HG02571 (cell line): ENCODE data around the gene CTNNA3.
"Not testable (repeated sequence)": the region's sequence is repeated elsewhere in the genome, so short reads cannot be mapped to it uniquely, and the experiment has no call there.

Experiments
- ATAC-seq: cut with Tn5 transposase; IDR thresholded peaks from one replicate; pipeline ENCODE4 v1.9.1; 2021; ENCODE audit warnings: mild to moderate bottlenecking, moderate library complexity; ENCODE audit not compliant: unreplicated experiment

CTNNA3 gene

DNA sequence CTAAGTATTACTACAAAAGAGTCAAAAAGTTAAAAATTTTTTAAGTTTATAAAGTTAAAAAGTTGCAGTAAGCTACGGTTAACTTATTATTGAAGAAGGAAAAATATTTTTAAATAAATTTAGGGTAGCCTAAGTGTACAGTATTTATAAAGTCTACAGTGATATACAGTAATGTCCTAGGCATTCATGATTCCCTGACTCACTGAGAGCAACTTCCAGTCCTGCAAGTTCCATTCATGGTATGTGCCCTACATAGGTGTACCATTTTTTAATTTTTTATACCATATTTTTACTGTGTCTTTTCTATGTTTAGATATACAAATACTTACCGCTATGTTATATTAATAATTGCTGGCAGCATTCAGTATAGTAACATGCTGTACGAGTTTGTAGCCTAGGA is 92.3 kb downstream of the CTNNA3 start:
- no peak for ATAC-seq

DNA sequence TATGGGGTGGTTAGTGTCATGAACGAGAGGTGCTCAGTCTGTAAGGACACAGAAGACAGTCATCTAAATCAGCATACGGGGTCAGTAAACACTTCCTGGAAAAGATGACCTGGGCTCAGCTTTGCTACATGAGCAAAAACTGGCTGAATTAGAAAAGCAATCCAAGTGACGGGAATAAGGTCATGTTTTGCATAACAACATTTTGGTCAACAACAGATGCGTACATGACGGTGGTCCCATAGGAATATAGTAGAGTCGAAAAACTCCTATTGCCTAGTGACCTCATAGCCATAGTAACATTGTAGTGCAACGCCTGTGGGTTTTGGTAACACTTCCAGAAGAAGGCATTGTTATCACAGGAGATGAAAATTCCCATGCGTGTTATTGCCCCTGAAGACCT is 92.9 kb downstream of the CTNNA3 start:
- ATAC-seq = no peak

DNA sequence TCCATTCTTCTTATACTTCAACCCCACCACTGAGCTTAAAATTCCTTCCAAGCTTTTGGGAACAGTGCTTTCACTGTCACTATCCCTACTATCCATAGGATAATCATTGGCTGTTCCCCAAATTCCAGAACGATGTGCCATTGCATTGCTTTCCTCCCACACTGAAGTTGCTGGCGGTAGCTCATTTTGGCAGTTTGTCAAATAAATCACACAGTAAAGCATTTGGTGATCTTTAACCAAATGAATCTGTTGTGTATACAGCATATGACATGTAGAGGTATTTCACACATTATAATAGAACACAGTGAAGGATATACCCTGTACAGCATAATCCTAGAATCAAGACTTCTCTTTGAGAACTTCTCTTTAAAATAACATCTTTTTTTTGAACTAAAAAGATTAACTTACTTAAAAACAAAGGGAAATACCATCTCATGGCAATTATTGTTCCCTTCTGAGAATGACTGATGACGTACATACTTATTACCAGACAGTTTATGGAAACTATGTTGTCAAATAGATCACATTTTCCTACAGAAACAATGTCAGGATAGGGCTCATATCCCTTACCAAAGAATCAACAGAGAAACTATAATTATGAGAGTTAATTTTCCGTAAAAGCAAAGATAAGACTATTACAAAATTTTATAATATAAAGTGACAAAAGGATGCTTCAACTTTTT is 93.6 kb downstream of the CTNNA3 start:
- ATAC-seq = no peak

DNA sequence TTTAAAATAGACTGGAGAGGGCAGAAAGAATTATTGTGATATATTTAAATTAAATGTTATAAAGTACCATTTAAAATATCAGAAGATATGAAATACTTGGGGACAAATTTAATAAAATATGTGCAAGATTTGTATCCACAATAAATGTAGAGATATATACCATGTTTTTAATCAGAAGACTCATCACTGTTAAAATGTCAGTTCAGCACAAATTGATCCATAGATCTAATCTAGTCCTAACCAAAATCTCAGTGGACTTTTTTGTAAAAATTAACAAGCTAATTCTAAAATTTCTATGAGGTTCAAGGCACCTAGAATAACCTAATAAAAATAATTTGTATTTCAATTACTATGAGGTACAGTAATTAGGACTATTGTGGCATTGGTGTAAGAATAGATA is 96.4 kb downstream of the CTNNA3 start:
- no peak for ATAC-seq

DNA sequence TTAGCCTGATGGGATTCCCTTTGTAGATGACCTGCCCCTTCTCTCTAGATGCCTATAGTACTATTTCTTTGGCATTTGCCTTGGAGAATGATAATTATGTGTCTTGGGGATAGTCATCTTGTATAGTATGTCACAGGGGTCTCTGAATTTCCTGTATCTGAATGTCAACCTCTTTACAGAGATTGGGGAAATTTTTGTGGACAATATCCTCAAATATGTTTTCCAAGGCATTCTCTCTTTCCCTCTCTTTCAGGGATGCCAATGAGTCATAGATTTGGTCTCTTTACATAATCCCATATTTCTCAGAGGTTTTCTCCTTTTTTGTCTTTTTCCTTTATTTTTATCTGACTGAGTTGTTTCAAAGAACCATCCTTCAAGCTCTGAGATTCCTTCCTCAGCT is 99.4 kb downstream of the CTNNA3 start:
- ATAC-seq = no peak

DNA sequence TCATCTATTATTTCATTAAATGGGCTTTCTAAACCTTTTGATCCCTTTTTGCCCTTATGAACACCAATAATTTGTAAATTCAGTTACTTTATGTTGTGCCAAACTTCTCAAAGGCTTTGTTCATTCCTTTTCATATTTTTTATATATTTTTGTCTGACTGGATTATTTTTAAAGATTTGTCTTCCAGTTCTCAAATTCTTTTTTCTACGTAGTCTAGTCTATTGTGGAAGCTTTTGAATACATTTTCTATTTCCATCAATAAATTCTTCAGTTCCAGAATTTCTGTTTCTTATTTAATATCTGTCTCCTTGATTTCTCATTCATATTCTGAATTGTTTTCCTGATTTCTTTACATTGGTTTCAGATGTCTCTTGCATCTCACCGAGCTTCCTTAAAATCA is 108.2 kb downstream of the CTNNA3 start:
- ATAC-seq = no peak

DNA sequence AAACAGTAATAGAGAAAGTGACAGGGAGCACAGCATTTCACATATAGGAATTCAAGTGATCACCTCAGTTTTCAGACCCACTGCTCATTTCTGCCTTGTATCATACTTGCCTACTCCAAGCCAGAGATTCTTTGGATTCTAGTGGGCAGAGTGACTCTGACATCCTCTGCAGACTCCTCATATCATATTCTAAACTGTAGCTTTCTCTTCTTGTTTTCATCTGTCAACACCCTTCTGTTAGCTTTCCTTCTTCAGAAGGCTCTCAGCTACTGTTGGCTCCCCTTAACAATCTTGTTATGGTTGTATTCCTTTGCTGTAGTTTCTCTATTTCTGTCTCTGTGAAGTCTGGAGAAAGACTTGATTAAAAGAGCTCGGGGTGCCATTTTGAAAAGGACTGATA is 120.5 kb downstream of the CTNNA3 start:
- no peak for ATAC-seq

DNA sequence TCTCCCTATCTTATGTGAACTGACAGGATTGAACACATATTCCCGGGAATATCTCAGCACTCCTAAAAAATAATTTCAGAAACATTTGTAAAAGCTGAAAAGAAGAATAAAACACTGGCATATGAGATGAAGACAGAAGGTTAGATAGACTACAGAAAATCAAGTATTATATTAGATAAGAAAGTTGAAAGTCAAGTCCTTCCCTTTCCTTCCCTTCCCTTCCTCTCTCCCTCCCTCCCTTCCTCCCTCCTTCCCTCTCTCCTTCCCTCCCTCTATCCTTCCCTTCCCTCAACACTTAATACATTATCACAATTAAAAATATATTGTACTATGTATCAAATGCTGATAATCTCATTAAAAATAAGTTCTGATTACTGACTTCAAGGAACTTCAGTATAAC is 122.5 kb downstream of the CTNNA3 start:
- no peak for ATAC-seq

DNA sequence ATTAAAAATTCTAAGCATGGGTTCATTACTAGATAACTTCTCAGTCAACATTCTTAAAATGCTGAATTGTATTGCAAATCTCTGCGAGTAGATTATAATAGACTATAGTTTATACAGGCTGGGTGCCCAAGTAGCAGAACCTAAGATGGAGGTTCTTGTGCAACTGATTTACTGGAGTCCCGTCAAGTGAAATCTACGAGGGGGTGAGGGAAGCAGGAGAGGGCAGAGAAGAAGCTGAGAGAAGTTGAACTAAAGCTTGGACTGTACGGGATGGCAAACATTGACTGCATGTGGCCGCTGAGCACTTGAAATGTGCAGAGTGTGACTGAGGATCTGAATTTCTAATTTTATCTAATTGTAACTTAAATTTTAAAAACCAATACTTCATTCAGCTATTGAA is 124.5 kb downstream of the CTNNA3 start:
- no peak for ATAC-seq

DNA sequence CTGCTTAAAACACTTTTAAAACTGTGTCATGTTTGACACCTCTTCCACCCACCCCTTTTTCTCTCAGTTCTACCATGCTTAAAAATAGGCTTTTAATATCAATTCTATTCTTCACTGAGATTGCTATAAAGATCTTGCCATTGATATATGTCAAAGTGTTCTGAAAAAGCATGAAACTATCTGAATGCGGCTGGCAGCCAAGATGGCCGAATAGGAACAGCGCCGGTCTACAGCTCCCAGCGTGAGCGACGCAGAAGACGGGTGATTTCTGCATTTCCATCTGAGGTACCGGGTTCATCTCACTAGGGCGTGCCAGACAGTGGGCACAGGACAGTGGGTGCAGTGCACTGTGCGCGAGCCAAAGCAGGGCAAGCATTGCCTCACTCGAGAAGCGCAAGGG is 137.7 kb downstream of the CTNNA3 start:
- not testable (repeated sequence) for ATAC-seq

DNA sequence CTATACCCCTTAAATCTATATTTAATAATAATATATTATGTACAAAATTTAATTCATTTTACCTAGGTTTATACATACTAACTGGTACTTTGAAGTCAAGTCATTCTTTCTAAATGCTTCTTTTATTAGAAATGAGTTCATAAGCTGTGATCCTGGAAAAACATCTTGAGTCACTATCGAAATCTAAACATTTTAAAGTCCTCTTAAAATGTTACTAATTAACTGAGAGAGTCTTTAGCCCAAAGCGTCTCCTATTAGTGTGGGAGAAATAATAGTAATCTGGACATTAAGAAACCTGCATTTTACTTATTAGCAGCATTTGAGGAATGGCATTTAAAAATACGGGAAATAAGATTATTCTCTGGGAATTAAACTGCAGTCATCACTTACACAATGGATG is 142.7 kb downstream of the CTNNA3 start:
- ATAC-seq = no peak

DNA sequence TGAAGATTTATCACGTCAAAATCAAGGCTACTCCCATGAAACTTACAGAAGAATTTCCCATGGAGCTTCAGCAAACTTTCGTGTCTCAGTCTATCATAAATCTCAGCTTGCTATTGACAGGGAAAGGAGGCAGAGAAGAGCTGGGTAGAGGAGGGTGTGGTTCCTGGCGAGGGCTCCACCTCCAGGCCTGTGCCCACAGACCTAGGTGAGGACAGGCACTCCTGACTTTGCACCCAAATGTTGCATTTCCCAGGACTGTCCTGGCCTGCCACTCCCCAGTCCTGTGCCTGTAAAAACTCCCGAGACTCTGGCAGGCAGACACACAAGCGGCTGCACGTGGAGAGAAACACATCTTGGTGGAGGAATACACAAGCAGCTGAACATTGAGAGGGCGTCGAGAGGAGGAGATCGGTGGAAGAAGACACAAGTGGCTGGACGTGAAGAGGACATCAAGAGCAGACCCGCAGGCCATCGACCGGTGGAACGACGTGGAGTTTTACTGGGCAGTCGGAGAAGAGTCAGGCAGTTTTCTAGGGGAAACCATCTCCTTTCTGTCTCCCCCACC is 145.1 kb downstream of the CTNNA3 start:
- ATAC-seq = no peak

DNA sequence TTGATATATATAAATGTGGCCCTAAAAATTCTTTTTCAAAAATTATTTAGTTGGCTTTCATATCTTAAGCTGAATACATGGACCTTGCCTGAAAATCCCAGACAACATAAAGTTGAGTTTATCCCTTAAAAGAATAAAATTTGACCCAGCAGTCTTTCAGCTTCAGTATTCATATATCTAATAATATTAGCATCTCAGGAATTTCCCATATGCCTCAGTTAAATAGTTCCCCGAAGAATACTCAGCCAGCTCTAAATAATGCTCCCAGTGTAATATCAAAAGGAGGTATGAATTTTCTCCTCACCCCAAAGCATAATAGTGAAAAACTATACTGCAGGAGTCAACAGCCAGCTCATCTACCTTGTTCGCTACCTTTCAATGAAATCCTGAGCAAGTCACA is 145.9 kb downstream of the CTNNA3 start:
- no peak for ATAC-seq

DNA sequence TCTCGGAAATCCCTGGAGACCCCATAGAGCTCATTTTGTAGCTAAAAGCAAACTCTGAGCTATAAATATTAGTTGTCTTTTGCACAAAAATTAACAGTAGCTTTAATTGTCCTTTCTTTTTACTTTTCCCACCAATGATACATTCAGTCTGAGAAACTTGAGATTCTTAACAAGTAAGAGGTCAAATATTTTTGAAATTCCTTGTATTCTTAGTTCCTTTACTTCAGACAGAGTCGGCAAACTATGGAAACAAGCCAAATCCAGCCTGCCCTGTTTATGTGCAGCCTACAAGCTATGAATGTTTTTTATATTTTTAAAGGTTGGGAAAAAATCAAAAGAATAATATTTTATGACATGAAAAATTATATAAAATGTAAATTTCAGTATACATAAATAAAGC is 146.6 kb downstream of the CTNNA3 start:
- ATAC-seq = no peak

DNA sequence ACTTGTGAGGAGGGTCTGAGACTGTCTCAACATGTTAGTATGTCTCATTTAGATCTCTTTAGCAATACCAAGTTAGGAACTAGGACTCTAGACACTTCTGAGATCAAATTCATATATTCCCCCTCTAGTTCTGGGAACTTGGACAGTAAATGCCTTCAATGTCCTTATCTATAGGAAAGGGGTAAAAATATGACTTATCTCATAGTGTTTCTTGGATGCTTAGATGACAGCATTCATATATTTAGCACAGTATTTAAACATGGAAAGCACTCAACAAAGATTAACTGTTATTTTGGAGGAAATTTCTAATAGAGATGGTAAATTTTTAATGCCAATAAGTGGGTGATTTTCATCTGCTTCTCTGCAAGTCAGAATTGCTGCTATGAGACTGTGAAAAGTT is 154.6 kb downstream of the CTNNA3 start:
- ATAC-seq = no peak

DNA sequence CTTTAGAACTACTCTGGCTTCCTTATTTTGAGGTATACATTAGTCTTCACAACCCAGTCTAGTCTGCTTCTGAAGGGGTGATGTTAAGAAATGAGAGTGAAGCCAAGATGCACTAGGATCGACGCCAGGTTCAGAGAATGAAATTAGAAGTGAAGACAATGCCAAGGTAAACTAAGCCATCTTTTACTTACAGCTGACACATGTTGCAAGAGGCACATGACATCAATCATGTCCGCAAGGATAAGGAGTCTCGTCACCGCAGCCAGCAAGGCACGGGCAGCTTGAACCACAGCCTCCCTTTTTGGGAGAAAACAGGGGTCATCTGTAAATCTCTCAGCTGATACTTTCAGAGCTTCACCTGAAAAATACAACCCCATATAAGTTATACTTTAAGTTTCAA is 156.7 kb downstream of the CTNNA3 start:
- ATAC-seq = no peak

DNA sequence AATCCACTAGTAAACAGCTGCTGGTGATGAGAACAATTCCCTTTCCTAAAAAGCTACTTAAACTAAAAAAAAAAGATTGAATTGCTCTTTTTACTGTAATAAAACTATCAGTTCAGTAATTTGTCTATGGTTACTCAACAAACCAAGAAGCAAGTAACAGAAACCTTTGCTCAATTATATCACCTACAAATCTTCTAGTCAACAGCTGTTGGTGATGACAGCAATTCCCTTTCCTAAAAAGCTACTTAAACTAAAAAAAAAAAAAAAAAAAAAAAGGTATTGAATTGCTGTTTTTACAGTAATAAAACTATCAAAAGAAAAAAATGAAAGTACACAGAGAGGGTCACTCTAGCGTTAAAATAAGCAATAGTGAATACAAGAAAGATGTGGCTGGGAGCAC is 158.1 kb downstream of the CTNNA3 start:
- ATAC-seq = no peak

DNA sequence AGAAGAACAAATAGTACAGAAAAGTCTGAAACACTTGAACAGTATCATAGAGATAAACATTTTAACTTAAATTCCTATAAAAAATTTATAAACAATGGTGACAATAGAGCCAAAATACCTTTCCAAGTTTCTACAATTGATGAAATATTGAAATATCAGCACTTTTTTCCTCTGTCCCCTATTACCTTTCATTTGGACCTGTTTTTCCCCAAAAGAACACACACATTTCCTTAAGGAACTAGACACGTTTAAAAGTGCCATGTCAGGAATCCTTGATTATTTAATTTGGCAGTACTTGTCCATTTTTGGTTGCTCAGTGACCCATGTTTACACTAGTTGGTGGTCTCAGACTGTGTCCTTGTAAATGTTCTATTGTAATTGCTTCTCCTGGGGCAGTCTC is 162.6 kb downstream of the CTNNA3 start:
- ATAC-seq = no peak

DNA sequence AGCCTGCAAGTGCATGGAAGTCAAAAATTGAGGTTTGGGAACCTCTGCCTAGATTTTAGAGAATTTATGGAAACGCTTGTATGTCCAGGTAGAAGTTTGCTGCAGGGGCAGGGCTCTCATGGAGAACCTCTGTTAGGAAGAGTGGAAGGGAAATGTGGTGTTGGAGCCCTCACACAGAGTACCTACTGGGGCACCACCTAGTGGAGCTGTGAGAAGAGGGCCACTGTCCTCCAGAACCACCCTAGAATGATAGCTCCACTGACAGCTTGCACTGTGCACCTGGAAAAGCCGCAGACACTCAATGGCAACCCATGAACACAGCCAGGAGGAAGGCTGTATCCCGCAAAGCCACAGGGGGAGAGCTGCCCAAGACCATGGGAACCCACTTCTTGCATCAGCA is 165.0 kb downstream of the CTNNA3 start:
- ATAC-seq = not testable (repeated sequence)

DNA sequence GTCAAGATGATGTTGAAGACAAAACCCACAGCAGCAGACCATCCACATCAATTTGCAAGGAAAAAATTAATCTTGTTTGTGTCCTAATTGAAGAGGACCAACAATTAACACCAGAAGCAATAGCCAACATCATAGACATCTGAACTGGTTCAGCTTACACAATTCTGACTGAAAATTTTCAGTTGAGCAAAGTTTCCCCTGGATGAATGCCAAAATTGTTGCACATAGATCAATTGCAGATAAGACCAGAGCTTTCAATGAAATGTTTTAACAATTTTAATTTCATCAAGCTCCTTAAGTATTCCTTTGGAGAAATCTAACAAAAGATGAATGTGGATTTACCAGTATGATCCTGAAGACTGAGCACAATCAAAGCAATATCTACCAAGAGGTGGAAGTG is 168.6 kb downstream of the CTNNA3 start:
- no peak for ATAC-seq

DNA sequence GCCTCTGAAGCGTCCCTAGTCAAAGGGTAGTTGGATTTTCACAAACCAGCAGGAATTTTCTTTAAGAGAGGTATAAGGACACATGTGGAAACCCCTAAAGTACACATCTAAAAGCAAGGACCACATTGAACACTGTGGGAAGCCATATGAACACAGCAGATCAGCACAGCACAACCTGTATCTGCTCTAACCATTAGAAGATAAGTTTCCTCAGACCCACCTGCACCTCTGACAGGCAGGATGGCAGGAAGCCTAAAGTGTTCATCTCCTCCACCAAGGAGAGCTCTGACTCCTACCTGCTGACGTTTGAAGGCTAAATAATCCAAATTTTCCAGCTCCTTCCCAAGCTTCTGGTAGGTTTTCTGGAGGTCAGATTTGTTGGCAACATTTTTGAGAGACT is 174.4 kb downstream of the CTNNA3 start:
- ATAC-seq = no peak

DNA sequence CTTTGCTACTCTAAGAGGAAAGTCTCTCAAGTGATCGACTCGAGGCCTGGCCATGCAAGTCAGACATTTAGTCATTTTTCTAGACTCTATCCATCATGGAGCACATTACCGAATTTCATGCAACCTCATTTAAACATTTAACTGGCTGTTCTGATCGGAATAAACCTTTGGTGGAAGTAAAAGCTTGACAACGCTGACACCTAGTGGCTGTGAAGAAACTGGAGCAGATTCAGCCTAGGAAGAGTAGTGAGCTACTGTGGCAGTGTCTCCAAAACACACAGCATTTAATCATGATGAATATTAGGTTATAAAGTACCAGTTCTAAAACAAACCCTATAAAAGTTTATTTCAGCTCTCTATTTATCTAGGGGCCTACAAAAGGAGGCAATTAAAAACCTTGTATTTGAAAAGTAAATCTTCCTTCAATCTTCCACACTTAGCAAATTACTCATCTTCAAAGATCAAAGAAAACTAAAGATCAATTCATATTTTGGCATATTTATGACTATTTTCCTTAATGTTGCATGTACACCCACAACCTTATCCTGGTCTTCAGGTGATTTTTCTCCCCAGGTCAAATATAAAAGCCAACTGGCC is 175.0 kb downstream of the CTNNA3 start:
- peak; percentile 87 for ATAC-seq

DNA sequence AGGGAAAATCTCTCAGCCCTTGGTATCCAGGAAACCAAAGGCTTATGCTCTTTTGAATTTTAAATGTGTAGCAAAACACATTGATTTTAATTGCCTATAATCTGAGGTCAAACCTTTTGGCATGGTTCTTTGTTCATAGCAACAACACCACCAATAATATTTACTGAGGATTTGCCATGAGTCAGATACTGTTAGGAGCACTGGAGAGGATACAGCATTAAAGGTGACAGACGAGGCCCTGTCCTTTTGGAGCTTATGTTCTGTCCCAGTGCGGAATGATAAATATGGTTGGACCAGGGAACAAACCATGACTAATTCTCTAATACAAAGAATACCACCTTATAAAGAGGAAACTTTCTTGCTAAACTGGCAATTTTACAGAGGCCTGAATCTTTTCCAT is 176.6 kb downstream of the CTNNA3 start:
- ATAC-seq = no peak
